LNCAP (cell line): ENCODE measurements around the gene TRPM4.

Experiments
- TF ChIP-seq, protein P1 (sequence below): fragments of 450-650 bp; IDR thresholded peaks from 2 replicates; pipeline ENCODE4 v1.5.1; 2017; ENCODE audit warnings: mild to moderate bottlenecking

TRPM4 gene

DNA sequence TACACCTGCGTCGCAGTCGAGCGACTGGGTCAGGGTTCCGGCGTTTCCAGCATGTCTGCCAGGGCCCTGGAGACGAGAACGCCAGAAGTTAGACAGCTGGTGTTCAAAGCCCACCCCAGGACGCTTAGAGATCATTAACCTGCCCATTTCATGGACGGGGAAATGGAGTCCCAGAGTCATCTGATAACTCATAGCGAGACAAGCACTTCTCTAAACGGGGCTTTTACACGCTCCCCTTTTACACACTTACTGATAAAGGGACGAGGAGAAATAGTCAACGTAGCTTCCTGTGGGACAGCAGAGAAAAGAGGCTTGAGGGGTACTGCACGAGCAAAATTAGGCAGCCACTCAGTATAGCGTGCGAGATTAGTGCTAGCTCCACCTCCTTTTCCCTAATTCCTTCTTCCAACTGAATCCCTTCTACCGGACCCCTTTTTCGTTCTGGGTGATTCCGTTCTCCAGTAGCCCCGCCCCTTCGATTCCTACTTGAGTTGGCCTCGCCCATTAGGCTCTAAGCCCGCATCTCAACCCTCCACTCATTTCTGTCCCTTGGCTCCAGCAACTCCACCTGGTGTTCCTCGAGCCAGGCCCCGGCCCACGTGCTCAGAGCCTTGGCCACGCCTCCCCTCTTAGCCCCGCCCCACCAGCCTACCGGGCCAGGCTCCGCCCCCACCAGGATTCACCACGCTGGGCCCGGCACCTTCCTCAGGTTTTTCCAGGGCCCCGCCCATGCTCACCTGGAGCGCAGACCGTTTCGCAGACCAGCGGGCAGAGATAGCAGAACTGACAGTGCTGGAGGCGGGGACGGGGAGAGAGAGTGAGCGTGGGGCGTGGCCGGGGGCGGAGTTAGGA, 6.1 kb upstream of the TRPM4 start:
- TF ChIP-seq, protein P1, sequence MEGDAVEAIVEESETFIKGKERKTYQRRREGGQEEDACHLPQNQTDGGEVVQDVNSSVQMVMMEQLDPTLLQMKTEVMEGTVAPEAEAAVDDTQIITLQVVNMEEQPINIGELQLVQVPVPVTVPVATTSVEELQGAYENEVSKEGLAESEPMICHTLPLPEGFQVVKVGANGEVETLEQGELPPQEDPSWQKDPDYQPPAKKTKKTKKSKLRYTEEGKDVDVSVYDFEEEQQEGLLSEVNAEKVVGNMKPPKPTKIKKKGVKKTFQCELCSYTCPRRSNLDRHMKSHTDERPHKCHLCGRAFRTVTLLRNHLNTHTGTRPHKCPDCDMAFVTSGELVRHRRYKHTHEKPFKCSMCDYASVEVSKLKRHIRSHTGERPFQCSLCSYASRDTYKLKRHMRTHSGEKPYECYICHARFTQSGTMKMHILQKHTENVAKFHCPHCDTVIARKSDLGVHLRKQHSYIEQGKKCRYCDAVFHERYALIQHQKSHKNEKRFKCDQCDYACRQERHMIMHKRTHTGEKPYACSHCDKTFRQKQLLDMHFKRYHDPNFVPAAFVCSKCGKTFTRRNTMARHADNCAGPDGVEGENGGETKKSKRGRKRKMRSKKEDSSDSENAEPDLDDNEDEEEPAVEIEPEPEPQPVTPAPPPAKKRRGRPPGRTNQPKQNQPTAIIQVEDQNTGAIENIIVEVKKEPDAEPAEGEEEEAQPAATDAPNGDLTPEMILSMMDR: no peak

DNA sequence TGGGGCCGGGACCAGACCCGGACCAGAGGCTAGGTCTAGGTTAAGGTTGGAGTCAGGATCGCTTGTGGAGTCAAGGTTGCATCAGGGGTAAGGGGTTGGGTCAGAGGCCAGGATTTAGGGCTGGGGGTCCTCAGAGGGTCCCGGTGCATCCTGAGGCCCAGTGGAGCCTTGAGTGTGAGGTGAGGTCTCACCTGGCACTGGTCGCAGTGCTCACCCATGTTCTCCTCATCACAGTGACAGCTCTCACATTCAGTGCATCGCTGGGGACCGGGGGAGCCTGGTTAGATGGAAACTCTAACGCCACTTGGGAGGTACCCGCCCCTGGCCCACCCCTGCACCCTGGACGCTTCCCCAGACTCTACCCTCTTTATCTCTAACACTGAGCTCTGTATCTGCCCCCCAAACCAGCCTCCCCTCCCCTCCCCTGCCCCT, 5.5 kb upstream of the TRPM4 start:
- TF ChIP-seq, protein P1: no peak

- TF ChIP-seq, protein P1: no peak
Observed at GRCh38 chr19:49153167-49153809, 4.3 kb upstream of the TRPM4 start.

- TF ChIP-seq, protein P1: no peak
Observed at GRCh38 chr19:49154279-49154678, 3.3 kb upstream of the TRPM4 start.

DNA sequence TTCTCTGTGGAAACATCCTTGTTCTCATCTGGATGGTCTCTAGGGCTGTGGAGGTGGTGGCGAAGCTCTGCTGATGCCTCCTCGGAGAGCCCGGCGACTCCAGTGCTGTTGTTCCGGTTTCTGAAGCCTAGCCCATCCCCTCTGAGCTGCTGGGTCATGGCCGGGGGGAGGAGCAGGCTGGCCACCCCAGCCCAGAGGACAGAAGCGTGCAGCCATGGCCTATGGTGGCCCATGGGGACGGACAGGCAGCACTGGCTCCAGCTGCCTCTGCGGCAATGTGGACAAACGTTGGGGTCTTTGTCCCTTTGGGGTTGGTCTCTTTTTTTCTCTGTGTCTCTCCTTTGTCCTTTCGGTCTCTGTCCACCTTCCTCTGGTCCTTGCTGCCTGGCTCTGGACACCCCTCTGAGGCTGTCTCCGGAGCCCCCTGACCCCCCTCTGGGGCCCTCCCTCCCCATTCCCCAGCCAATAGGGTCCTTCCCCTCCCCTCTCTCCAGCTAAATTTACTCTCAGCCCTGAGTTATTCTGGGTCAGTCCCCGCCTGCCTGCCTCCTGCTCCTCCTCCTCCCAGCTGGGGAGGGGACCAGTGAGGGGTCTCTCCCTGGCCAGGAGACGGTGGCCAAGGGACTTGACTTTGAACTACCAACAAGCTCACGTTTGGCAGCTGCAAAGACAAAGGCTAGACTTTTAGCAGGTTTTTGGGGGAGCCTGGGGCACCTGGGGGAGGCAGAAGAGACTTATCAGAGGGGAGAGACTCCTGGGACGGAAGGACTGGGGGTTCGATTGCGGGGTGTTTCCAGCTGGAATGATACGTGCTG, 2.4 kb upstream of the TRPM4 start, which contains the start of gene HRC:
TSS of gene HRC (minus strand) at position 392 of the 815 bp plus-strand sequence. CDS start at position 233, 159 bp downstream.
- TF ChIP-seq, protein P1: no peak

DNA sequence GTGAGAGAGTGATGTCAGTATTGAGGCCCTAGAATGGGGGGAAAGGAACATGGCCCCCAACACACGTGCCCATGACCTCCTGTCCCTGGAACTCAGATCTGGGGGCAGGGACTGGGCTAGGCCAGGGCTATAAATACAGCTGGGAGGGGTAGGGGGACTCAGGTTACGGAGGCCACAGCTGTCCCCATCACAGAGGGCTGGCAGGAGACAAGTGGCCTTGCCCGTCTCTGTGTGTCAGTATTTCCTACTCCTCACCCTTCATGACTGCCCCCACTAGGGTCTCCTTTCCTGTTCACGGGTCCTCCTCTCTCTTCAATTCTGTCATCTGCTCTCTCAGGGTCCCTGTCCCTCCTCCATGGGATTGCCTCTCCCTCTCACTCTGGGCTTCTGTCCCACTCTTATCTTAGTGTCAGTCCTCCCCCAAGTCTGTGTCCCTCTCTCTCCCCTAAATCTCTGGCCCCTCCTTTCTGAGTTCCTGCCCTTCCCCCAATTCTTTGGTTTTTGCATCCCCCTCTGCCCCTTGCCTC, 1.7 kb upstream of the TRPM4 start:
- TF ChIP-seq, protein P1: no peak

- TF ChIP-seq, protein P1: no peak
Observed at GRCh38 chr19:49160450-49161189, 3.0 kb downstream of the TRPM4 start.
